Measurements from ENCODE around the gene PRKD2.
"Not testable (repeated sequence)": the region's sequence is repeated elsewhere in the genome, so short reads cannot be mapped to it uniquely, and the experiment has no call there.

Gene PRKD2

GRCh38 chr19:46723471-46723870 lies 6.6 kb upstream of the PRKD2 start:
- no peak for DNase-seq (ENCODE audit: low spot score)

DNA sequence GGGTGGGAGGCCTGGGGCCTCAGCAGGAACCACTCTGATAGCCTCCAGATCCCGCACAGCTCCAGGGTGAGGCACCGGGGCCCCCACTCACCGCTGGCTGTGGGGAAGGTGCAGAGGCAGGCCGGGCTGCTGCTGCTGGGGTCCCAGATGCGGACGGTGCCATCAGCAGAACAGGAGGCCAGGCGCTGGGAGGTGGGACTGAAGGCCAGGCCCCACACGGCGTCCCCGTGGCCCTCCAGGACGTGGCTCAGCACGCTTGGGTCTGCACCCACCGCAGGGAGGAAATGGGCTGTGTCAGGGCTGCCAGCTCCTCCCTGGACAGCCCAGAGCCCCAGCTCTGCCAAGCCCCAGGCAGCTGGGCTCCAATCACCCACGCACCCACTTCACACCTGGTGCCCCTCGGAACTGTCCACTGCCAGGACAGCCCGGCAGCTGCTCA lies 6.1 kb upstream of the PRKD2 start:
- DNase-seq (ENCODE audit: low spot score), result no peak

- no peak for DNase-seq (ENCODE audit: low spot score)
These were observed 5.6 kb upstream of the PRKD2 start for GRCh38 chr19:46722421-46723022.

- DNase-seq (ENCODE audit: low spot score), result no peak
These were observed 5.1 kb upstream of the PRKD2 start for GRCh38 chr19:46722004-46722380.

- DNase-seq (ENCODE audit: low spot score), result no peak
These were observed 4.5 kb upstream of the PRKD2 start for GRCh38 chr19:46721269-46722003.

DNA sequence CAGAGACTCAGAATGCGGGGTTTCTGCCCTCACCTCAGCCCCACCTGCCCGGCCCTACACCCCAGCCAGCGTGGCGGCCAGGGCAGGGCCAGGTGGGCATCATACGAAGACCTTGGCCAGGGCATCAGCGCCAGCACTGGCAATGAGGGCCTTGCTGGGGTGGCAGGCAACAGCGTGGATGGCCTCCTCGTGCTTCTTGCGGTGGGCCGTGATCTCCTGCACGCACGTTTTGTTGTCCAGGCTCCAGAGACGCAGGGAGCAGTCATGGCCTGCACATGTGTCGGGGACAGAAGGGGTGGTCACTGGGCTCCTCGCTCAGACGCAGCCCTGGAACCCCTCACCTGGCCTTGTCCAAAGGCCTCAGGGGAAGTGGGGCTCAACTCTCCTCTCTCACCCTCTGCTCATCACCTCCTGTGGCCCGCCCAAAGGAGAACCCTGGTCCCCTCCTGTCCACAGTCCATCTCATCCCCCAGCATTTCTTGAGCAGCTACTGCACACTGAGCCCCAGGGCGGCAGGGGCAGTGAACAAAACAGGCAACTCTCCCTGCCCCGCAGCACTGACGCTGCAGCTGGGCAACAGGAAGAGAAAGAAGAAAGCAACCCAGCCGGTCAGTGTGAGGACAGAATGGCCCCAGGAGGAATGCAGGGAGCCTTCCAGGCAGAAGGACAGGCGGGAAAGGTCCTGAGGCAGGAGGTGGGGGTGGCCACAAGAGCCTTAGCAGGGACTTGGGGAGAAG lies 3.8 kb upstream of the PRKD2 start:
- DNase-seq (ENCODE audit: low spot score), result no peak

DNA sequence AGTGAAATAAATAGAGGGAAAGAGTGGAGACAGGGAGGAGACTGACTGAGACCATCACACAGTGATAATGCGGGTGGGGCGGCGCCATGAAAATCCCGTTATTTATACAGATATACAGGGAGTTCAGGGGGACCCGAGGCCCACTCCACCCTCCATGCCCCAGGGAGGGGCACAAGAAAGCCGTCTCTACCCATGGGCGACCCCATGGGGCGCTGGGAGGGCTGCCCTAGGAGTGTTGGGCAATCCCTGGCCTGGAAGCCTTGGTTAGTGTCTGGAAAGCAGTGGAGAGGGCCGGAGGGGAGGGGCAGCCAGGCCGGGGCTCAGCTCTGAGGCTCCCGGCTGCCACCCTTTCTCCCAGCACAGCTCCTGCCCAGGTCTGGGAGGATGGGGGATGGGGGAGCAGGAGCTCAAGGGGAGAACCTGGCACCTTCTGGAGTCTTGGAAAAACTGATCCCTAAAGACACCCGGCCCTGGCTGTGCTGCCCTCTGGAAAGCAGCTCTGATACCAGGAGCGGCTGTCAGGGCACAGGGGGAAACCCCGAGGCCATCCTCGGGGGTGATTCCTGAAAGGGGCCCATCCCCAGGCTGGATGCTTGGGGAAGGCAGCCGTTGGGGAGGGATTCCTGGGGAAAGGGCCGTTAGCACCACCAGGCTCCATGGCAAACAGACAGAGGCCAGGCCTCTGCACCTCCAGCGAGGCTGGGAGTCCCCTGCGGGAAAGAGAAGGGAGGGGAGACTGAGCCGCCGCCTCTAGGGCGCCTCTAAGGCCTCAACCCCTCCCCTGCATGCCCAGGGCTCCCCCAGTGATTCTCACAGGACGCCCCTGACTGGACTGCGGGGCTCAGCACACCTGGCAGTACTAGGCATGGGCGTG lies 3.0 kb upstream of the PRKD2 start:
- no peak for DNase-seq (ENCODE audit: low spot score)

DNA sequence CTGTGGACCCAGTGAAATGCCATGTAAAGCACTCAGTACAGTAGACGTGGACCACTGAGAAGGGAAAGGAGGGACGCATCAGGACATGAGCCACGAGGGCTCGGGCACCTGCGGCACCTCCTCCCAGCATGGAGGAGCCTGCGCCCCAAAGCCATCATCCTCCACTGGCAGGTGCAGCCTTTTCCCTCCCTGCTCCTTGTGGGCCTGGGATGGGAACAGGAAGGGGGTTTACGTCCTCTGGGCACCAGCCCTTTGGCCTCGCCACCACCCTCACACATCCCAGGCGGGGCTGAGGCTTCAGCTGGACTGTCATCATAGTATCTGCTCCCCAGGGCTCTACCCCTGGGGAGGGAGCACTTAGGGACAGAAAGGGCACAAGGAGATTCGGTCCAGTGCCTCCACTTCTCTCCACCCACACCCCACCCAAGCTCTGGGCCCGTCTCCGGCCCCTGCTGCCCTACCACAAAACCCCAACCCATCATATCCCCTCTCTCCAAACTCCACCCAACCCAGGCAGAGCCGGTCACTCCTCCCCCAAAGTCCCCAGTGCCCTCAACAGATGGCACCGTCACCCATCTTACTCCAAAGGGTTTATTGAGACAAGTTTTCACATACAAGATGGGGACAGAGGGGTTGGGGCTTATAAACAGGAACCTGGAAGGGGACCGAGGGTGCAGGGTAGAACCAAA lies 2.2 kb upstream of the PRKD2 start:
- DNase-seq (ENCODE audit: low spot score), result no peak

DNA sequence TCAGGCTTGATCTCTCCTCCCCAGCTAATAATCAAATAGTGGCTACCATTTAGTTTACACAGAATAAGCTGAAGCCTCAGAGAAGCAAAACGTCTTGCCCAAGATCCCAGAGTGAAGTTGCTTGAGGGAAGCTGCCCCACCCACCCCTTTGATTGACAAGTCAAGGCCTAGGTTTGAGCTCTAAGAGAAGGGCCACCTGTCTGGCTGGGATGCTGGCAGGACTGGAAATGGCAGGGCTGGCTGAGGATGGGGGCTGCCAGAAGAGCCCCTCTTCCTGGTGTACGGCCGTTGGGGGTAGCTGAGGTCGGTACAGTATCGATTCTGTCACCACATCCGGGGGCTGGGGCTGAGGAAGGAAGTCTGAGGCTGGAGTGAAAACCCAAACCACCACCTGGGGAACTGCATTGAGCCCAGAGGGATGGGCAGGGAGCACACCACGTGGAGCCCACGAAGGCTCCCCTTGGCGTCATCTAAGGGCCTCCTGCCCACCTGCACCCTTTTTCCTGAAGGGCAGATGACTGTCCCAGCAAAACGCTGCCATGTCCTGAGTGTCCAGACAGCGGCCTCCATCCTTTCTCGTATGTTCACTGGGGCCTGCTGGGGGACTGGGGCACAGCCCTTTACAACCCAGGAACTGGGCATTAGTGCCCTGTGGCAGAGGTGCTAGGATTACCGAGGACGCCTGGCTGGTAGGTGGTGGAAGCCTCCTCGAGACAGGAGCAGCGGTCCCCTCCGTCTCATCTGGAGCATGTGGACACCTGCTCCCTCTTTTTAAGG lies 1.4 kb upstream of the PRKD2 start:
- no peak for DNase-seq (ENCODE audit: low spot score)

GRCh38 chr19:46717716-46718143 lies 816 bp upstream of the PRKD2 start:
- no peak for DNase-seq (ENCODE audit: low spot score)

DNA sequence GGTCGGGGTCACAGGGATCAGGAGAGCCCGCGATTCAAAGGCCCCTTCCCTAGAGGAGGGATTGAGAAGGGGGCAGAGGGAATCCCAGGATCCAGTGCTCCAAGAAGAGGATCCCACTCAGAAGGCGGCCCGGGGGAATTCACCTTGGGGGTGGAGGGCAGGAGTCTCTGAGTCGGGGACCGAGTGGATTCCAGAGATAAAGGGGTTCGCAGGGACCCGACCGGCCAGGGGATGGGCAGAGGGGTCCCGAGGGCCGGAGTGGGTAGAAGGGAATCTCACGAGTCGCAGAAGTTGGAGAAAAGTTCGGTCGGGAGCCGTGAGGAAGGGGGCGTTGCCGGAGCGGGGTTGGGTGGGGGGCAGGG lies 261 bp downstream of the PRKD2 start:
- peak; percentile 46 for DNase-seq (ENCODE audit: low spot score)

DNA sequence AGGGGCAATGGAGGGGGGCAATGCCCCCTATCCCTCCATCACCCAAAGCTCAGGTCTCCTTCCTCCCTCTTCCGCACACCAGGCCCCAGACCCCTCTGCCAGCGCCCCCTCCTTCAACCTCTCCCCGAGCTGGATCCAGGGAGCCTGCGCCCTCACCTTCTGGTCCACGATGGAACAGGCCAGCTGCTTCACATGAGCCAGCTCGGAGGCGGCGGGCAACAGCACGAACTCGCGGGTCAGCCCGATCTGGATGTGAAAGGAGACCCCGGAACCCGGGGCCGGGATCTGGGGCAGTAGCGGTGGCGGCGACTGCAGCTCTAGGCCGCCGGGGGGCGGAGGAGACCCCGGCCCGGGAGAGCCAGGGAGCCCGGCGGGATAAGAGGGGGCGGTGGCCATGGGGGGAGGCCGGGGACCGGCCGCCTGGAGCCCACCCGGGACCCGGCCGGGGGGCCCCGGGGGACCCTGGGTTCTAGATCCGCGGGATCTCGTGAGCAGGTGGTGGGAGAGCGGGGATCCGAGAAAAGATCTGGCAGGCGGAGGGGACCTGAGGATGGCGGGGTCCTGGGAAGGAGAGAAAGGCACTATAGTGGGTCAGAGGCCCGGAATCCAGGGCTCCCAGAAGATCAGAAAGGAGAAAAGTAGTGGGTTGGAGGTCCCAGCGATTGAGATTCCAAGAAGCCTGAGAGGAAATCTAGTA lies 791 bp downstream of the PRKD2 start:
- DNase-seq (ENCODE audit: low spot score), result peak; percentile 64

- DNase-seq (ENCODE audit: low spot score), result no peak
These were observed 1.3 kb downstream of the PRKD2 start for GRCh38 chr19:46715620-46715974.

- DNase-seq (ENCODE audit: low spot score), result no peak
These were observed 2.3 kb downstream of the PRKD2 start for GRCh38 chr19:46714444-46715106.

- DNase-seq (ENCODE audit: low spot score), result peak; percentile 93
These were observed 3.0 kb downstream of the PRKD2 start for GRCh38 chr19:46713781-46714443.

- DNase-seq (ENCODE audit: low spot score), result not testable (repeated sequence)
These were observed 4.1 kb downstream of the PRKD2 start for GRCh38 chr19:46712768-46713338.

- DNase-seq (ENCODE audit: low spot score), result no peak
These were observed 6.2 kb downstream of the PRKD2 start for GRCh38 chr19:46710687-46711086.

- DNase-seq (ENCODE audit: low spot score), result peak; percentile 88
These were observed 12.4 kb downstream of the PRKD2 start for GRCh38 chr19:46704379-46705076.
